Nucleus accumbens (tissue), 56 donors: Measurements from ENCODE around the gene MLF1.
"Not testable (repeated sequence)": the region's sequence is repeated elsewhere in the genome, so short reads cannot be mapped to it uniquely, and the experiment has no call there.

Source experiments
- DNase-seq, 56 donors: peaks; one replicate each; lab custom pipeline; 2025; lab: John Stamatoyannopoulos, UW

Gene MLF1, protein sequence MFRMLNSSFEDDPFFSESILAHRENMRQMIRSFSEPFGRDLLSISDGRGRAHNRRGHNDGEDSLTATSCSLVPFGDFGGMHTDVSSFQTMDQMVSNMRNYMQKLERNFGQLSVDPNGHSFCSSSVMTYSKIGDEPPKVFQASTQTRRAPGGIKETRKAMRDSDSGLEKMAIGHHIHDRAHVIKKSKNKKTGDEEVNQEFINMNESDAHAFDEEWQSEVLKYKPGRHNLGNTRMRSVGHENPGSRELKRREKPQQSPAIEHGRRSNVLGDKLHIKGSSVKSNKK

DNA sequence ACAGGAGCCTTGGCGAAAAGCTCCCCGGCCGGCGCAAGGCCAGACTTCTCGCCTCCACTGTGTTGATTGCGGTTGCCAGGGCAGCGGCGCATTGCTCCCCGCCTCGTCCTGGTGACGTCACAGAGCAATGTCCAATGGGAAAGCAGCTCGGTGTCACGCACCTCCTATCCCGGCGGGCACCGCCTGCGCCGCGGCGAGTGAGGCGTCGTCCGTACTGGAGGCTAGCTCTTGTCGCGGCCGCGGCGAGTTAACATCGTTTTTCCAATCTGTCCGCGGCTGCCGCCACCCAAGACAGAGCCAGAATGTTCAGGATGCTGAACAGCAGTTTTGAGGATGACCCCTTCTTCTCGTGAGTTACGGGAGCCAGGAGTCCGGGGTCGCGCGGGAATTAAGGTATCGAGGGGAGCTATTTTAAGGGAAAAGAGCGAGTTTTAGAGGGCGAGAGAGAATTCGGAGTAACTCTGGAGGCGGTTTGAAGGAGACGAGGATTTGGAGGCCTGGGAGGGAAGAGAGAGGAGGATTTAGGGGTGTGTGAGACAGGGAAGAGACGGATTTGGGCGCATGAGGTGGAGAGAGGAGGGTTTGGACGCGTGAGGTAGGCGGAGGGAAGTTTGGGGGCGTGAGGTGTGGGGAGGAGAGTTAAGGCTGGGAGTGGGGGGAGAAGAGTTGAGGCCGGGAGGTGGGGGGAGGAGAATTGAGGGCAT lies at the start of gene MLF1:
MLF1 (plus strand) TSS at position 196 of the 704 bp plus-strand sequence; CDS start at position 303, 107 bp downstream.
- DNase-seq, result peak; percentile 67 to 97 (median 91)

DNA sequence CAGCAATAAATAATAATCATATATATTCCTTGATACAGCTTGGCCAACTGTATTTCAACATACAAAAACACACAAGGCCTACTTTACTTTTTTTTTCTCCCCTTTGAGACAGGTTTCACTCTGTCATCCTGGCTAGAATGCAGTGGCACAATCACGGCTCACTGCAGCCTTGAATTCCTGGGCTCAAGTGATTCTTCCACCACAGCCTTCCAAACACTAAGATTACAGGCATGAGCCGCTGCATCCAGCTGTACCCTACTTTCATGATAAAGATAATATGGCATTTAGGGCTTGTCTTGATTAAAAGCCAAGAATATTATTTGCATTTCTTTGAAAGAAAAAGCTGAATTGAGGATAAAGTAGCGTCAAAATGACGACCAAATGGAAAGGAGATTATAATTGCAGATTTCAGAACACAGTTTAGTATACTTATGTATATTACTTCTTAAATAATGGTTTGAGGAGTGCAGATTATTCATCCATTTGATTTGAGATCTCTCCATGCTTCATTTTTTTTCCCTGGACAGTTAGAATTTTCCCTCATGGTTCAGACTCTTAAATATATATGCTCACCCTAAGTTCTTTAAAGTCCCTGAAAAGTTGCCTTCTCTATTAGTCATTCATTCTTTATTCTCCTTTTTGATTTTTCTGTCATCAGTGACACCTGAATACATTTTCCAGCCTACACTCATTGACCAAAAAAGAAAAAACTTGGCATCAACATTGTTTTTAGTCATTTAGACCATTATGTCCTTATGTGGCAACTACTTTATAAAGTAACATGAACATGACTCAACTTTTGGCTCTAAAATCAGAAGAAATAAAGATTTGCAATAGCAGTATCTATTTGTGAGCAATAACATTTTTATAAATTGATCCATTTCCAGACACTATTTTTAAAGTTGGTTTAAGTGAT lies 48.5 kb upstream of the MLF1 start:
- no peak for DNase-seq

DNA sequence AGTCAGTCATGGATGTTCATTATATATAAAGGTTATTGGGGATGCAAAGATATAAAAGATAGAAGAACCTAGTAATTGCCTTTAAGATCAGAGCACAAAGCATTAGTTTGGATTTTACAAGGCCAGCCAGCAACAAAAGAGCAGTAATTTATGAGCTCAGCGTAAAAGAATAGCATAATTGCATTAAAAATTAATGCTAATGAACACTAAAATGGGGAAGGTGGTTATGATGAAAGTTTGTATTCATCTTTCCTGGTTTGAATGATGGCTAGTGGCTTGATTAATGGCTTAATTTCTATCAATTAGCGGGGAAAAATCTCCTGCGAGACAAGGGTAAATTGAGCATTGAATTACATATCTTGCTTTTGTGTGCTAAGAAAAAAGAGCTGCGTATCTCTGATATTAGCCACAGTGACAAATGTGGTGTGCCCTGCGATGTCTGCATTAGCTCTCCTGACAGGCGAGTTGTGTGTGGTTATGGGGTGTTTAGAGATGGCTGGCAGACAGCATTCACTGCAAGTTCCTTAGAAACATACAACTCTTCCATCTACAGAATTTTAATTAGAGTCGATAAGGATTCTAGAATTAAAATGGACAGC lies 42.8 kb upstream of the MLF1 start:
- no peak for DNase-seq

DNA sequence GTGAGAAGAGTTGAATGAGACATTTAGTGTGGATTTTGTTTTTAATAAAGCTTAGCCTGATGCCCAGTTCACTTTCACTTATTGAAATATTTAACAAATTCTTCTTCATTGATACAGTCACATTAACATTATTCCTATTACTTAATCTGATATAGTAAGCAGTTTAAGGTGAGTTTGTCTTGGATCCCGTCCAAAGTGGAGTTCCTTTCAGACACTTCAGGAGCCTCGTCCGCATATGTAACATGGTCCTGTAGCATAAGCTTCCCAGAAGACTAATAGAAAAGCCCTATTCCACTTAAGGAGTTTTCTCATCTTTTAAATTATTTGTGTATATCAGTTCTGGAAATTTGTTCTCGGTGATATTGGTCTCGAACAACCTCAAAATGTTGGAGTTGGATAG lies 39.7 kb upstream of the MLF1 start:
- DNase-seq, result no peak

GRCh38 chr3:158532099-158532734 lies 38.8 kb upstream of the MLF1 start:
- peak in 3 of 56 donors; percentile 12 to 19 (median 15) for DNase-seq

DNA sequence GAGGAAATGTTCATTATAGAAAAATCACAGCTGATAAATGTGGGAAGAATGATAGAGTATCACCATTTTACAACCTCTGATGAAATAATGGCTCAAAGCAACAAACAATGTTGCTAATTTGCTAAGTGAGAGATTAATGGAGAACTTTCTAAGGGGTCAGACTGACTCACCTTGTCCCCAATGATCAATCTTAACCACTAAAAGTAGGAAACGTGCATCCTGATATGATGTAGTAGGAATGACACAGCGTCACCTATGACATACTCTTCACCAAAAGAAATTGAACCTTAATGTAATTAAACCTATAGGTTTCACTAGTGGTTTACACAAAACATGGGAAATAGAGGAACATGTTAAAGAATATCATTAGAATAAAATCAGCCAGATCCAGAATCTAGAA lies 35.1 kb upstream of the MLF1 start:
- no peak for DNase-seq

GRCh38 chr3:158539414-158540014 lies 31.5 kb upstream of the MLF1 start:
- DNase-seq, result peak in 2 of 56 donors; percentile 20

- DNase-seq, result no peak
Observed at GRCh38 chr3:158540066-158540465, 30.9 kb upstream of the MLF1 start.

- DNase-seq, result no peak
Observed at GRCh38 chr3:158548691-158549090, 22.3 kb upstream of the MLF1 start.

DNA sequence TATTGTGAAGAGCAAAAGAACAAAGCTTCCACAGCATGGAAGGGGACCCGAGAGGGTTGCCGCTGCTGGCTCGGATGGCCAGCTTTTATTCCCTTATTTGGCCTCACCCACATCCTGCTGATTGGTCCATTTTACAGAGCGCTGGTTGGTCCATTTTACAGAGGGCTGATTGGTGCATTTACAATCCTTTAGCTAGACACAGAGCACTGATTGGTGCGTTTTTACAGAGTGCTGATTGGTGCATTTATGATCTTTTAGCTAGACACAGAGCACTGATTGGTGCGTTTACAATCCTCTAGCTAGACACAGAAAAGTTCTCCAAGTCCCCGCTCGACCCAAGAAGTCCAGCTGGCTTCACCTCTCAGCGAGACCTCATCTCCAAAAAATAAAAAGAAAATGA lies 21.1 kb upstream of the MLF1 start:
- DNase-seq, result not testable (repeated sequence)

DNA sequence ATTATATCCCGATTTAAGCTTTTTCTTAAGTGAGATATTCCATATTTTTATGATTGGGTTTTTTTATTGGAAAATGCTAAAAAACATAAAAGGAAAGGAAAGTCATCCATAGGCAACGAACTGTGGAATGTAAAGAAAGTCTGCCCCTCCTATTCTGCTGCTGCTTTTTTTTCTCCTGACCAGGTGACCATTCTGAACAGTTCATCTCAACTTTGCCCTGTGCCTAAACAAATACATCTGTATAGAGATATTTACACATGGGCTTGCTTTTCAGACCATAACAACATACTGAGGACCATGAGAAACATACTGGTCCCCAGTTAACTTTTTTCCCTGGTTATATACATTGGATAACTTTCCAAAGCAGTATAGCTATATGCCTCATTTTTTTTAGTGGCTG lies 18.9 kb upstream of the MLF1 start:
- DNase-seq, result no peak

GRCh38 chr3:158559504-158559903 lies 11.5 kb upstream of the MLF1 start:
- no peak for DNase-seq

- DNase-seq, result no peak
Observed at GRCh38 chr3:158560979-158561378, 10.0 kb upstream of the MLF1 start.

- no peak for DNase-seq
Observed at GRCh38 chr3:158562674-158563073, 8.3 kb upstream of the MLF1 start.

- DNase-seq, result no peak
Observed at GRCh38 chr3:158563076-158563475, 7.9 kb upstream of the MLF1 start.

DNA sequence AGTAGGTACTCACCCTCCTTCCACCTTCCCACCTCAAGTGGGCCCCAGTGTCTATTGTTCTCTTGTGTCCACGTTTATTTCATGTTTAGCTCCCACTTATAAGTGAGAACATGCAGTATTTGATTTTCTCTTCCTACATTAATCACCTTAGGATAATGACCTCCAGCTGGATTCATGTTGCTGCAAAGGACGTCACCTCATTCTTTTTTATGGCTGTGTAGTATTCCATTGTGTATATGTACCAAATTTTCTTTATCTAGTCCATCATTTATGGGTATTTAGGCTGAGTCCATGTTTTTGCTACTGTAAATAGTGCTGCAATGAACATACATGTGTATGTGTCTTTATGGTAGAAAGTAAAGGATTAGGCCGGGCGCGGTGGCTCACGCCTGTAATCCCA lies 5.9 kb upstream of the MLF1 start:
- DNase-seq, result no peak

DNA sequence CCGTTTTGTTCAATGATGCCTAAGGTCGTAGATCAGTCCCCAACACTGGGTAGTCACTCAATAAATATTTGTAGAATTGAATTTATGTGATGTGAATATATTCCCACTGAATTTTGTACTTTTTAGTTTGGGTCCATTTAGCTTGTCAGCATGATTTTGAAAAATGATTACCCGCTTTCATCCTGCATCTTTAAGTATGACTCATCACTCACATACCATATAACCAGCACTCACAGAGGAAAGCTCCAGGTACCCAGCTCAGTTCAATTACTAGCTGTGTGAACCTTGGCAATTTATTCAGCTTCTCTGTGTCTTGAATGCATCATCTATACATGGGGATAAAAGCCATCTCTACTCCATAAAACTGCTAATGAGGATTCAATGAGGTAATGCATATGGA lies 2.2 kb upstream of the MLF1 start:
- no peak for DNase-seq

- DNase-seq, result peak in 1 of 56 donors; percentile 0
Observed at GRCh38 chr3:158569794-158570193, 1.2 kb upstream of the MLF1 start.

DNA sequence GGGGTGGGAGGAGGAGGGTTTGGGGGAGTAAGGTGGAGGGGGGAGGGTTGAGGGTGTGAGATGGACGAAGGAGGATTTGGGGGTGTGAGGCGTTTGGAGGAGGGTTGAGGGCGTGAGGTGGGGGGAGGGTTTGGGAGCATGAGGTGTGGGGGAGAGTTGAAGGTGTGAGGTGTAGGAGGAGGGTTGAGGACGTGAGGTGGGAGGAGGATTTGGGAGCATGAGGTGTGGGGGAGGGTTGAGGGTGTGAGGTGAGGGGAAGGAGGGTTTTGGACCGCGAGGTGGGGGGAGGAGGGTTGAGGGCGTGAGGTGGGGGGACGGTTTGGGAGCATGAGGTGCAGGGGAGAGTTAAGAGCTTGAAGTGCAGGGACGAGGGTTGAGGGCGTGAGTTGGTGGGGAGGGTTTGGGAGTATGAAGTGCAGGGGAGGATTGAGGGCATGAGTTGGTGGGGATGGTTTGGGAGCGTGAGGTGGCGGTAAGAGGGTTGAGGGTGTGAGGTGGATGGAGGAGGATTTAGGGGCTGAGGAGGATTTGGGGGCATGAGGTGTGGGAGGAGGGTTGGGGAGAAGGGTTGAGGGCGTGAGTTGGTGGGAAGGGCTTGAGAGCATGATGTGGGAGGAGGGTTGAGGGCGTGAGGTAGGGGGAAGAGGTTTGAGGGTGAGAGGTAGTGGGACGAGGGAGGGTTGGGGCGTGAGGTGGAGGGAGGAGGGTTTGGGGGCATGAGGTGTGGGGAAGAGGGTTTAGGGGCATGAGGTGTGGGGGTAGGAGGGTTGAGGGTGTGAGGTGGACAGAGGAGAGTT lies 1.2 kb downstream of the MLF1 start:
- peak in 1 of 56 donors; percentile 9 for DNase-seq
